ENCODE data around the gene MRPS16.

DNA sequence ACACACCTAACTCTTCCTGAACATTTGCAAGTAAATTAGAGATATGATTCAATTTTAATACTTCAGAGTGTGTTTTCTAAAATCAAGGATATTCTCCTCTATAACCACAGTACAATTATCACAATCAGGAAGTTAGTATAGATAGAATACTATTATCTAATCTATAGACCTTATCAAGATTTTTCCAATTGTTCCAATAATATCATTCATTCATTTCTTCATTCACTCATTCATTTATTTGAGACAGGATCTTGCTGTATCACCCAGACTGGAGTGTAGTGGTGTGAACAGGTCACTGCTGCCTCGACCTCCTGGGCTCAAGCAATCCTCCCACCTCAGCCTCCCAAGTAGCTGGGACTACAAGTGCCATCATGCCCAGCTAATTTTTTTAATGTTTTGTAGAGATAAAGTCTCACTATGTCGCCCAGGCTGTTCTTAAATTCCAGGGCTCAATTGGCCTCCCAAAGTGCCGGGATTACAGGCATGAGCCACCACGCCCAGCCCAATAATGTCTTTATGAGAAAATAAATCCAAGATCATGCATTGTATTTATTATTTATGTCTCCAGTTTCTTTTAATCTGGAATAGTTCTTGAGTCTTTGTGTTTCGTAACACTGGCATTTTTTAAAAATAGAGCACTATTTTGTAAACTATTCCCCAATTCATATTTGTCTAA lies 10.6 kb upstream of the MRPS16 start:
- TF ChIP-seq, protein P1, sequence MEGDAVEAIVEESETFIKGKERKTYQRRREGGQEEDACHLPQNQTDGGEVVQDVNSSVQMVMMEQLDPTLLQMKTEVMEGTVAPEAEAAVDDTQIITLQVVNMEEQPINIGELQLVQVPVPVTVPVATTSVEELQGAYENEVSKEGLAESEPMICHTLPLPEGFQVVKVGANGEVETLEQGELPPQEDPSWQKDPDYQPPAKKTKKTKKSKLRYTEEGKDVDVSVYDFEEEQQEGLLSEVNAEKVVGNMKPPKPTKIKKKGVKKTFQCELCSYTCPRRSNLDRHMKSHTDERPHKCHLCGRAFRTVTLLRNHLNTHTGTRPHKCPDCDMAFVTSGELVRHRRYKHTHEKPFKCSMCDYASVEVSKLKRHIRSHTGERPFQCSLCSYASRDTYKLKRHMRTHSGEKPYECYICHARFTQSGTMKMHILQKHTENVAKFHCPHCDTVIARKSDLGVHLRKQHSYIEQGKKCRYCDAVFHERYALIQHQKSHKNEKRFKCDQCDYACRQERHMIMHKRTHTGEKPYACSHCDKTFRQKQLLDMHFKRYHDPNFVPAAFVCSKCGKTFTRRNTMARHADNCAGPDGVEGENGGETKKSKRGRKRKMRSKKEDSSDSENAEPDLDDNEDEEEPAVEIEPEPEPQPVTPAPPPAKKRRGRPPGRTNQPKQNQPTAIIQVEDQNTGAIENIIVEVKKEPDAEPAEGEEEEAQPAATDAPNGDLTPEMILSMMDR (conservative IDR thresholded peaks at IDR 0.05; ENCODE audit: low read depth, low read length), result no peak
- no peak for TF ChIP-seq EZH2 (IDR thresholded peaks at IDR 0.05; ENCODE audit: borderline replicate concordance, low read depth, low read length, poor library complexity, severe bottlenecking)

Data from A673 (cell line).